ENCODE measurements around the gene SLC9A2. TPM values are rescaled to one million over a fixed set of nuclear protein-coding genes. Genes with fewer than 3 reads are reported as not detected.

Gene SLC9A2, protein sequence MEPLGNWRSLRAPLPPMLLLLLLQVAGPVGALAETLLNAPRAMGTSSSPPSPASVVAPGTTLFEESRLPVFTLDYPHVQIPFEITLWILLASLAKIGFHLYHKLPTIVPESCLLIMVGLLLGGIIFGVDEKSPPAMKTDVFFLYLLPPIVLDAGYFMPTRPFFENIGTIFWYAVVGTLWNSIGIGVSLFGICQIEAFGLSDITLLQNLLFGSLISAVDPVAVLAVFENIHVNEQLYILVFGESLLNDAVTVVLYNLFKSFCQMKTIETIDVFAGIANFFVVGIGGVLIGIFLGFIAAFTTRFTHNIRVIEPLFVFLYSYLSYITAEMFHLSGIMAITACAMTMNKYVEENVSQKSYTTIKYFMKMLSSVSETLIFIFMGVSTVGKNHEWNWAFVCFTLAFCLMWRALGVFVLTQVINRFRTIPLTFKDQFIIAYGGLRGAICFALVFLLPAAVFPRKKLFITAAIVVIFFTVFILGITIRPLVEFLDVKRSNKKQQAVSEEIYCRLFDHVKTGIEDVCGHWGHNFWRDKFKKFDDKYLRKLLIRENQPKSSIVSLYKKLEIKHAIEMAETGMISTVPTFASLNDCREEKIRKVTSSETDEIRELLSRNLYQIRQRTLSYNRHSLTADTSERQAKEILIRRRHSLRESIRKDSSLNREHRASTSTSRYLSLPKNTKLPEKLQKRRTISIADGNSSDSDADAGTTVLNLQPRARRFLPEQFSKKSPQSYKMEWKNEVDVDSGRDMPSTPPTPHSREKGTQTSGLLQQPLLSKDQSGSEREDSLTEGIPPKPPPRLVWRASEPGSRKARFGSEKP
- total RNA-seq (2013; cell fraction: nucleolus; rRNA removed), result 0.73 and 2.1 TPM in 2 replicates
- total RNA-seq (2014; rRNA removed) (0.85 and 0.87 TPM in 2 replicates), total RNA-seq (2014; rRNA removed; fragmentation: Illumina TruSeq; extraction: Trizol) (0.76 and 1.2 TPM in 2 replicates), total RNA-seq (2021) (0.80 and 1.2 TPM in 2 replicates), polyA plus RNA-seq (2011; rRNA removed) (0.81 and 0.99 TPM in 2 replicates), polyA plus RNA-seq (2014; fragmentation: Illumina TruSeq; extraction: Trizol) (1.00 and 1.2 TPM in 2 replicates), polyA plus RNA-seq (2014; fragmentation: Nextera tagmentation; extraction: Ambion mirVana) (under 1 TPM; 0.13 to 0.26 TPM), polyA plus RNA-seq (2014; rRNA removed) (1.2 and 2.0 TPM in 2 replicates), polyA plus RNA-seq (2016; fragmentation: Nextera tagmentation; extraction: Ambion mirVana) (under 1 TPM; 0.29 to 0.70 TPM), polyA minus RNA-seq (2011; rRNA and poly(A)+ RNA removed) (0.67 and 1.1 TPM in 2 replicates), Bru-seq, nascent RNA (percentile 36 among the genes with signal in this experiment), BruChase-seq, experiment 1, labeled RNA remaining after a 6-hour chase (percentile 36 among the genes with signal in this experiment), BruChase-seq, experiment 2, labeled RNA remaining after a 2-hour chase (percentile 37 among the genes with signal in this experiment)
- 0.08 TPM for polyA plus RNA-seq (2011; ENCODE audit: low read depth)
- 0.35 and 0.36 TPM in 2 replicates for polyA plus RNA-seq (2011; cell fraction: cytosol; rRNA removed)
- polyA plus RNA-seq (2011; cell fraction: nucleus; rRNA removed), result 0.88 and 1.4 TPM in 2 replicates
- 0.13 and 0.15 TPM in 2 replicates for polyA plus RNA-seq (2012)
- 0.31 and 0.40 TPM in 2 replicates for polyA minus RNA-seq (2011; cell fraction: cytosol; rRNA and poly(A)+ RNA removed)
- 0.85 and 2.1 TPM in 2 replicates for polyA minus RNA-seq (2011; cell fraction: nucleus; rRNA and poly(A)+ RNA removed)
- long read RNA-seq, experiment 1, result 0 reads
- long read RNA-seq, experiment 2, partial matches to known transcripts, result 0 of 2 reads
- long read RNA-seq, experiment 2, other reads (novel, unspliced or antisense), result 2 of 2 reads

DNA sequence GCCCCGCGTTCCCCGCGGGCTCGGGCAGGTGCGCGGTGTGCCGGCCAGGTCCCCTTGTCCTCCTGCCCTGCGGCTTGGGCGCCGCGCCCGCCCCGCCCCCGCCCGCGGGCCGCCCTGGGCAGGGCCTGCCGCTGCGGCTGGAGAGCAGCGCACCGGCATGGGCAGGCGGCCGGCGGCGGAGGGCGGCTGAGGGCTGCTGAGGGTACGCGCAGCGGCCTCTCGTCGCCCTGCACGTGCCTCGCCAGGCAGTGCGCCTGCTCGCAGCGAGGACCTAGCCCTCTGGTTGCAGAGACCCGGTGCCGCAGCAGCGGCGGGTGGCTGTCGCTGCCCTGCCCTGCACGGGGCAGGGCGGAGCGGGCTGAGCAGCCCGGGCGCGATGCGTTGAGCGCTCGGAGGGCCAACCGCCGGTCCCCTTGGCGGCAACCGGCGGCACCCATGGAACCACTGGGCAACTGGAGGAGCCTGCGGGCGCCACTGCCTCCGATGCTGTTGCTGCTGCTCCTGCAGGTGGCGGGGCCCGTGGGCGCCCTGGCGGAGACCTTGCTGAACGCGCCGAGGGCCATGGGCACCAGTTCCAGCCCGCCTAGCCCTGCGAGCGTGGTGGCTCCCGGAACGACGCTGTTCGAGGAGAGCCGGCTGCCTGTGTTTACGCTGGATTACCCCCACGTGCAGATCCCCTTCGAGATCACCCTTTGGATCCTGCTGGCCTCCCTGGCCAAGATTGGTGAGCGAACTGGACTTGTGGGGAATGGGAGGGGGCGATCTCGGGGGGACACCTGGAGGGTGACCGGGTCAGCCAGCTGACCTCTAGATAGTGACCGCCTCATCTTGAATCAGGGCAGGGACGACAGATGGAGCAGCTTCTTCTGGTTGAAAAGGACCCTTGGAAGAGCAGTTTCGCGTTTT lies at the start of gene SLC9A2:
TSS of gene SLC9A2 (plus strand) at position 140 of the 906 bp plus-strand sequence. CDS start at position 436, 296 bp downstream.
- Histone ChIP-seq H3K27ac (ENCODE audit: control insufficient read depth, insufficient read depth) (no peak within 1 kb of the TSS), H3K4me1 (ENCODE audit: control insufficient read depth, insufficient read depth, low read length) (no peaks in the 10 kb centered on the region), H3K4me2 (ENCODE audit: control insufficient read depth, insufficient read depth) (peak within 1 kb of the TSS; percentile 63), H3K27me3 (replicated peaks in 1 of 2; ENCODE audit: control insufficient read depth in 2 of 2, insufficient read depth in 2 of 2, low read length in 1 of 2) (peaks cover 6 to 12% of the 10 kb centered on the region in 2 experiments), H2AFZ (ENCODE audit: control insufficient read depth, low read depth, low read length) (peak within 1 kb of the TSS; percentile 20), H3K4me3 (peak within 1 kb of the TSS; percentile 26; the same call in 1 of the 2 replicates), H3K9me3 (replicated peaks; ENCODE audit: control insufficient read depth, insufficient read depth, low read length) (no peaks in the 10 kb centered on the region), H3K36me3 (ENCODE audit: control insufficient read depth in 2 of 2, insufficient read depth in 2 of 2, low read length in 1 of 2) (no peaks in the 10 kb centered on the region), H3K9ac (ENCODE audit: control insufficient read depth, insufficient read depth, low read length) (no peak within 1 kb of the TSS), H4K20me1 (ENCODE audit: control insufficient read depth, insufficient read depth) (no peaks in the 10 kb centered on the region), H3K79me2 (ENCODE audit: control insufficient read depth, insufficient read depth, low read length) (no peaks in the 10 kb centered on the region)
- ATAC-seq, result peak; percentile 5
- DNase-seq (ENCODE audit: low read depth, low spot score), result no peak
- in situ Hi-C loops (cut with MboI), result loop anchor here (10.0 kb wide), 1 partner anchor 145 kb away; the partner anchor contains the start of gene SLC9A4
- SMC1A ChIA-PET (ENCODE audit: uncharacterized antibody, unreplicated experiment), result no interaction called here
- RAD21 ChIA-PET (ENCODE audit: unreplicated experiment), result interaction anchor here (0.7 kb wide), 1 partner anchor 41 kb away, joined by 3 read pairs; no protein-coding TSS in a partner anchor
- BruUV-seq (replicated peaks), result no TSS peak
- 15% methylated on average over 47 of the region's 85 CpGs for WGBS (ENCODE audit: insufficient coverage, insufficient replicate concordance, low lambda C conversion rate, missing lambda C conversion rate)
- POLR2A ChIA-PET, result no interaction called here
- CTCF ChIA-PET, result no interaction called here
- no peak for FAIRE-seq
- TF ChIP-seq, protein P1, sequence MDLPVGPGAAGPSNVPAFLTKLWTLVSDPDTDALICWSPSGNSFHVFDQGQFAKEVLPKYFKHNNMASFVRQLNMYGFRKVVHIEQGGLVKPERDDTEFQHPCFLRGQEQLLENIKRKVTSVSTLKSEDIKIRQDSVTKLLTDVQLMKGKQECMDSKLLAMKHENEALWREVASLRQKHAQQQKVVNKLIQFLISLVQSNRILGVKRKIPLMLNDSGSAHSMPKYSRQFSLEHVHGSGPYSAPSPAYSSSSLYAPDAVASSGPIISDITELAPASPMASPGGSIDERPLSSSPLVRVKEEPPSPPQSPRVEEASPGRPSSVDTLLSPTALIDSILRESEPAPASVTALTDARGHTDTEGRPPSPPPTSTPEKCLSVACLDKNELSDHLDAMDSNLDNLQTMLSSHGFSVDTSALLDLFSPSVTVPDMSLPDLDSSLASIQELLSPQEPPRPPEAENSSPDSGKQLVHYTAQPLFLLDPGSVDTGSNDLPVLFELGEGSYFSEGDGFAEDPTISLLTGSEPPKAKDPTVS (IDR thresholded peaks at IDR 0.05; ENCODE audit: low read depth, low read length), result no peak
- TF ChIP-seq CREM (IDR thresholded peaks at IDR 0.05; ENCODE audit: low read depth), result no peak
- TF ChIP-seq BHLHE40 (IDR thresholded peaks at IDR 0.05; ENCODE audit: borderline replicate concordance in 1 of 2, low read depth in 2 of 2, low read length in 1 of 2), result peak in 1 of 2 experiments; percentile 86; a peak in 2 of 4 replicates
- intact Hi-C loops (cut with micrococcal nuclease; ENCODE audit: unreplicated experiment), result loop anchor here (2.0 to 10.0 kb wide), 2 partner anchors 85 to 185 kb away; no protein-coding TSS in a partner anchor

Measured in GM12878 (cell line).